ENCODE measurements around the gene PHACTR3.

PHACTR3 gene

DNA sequence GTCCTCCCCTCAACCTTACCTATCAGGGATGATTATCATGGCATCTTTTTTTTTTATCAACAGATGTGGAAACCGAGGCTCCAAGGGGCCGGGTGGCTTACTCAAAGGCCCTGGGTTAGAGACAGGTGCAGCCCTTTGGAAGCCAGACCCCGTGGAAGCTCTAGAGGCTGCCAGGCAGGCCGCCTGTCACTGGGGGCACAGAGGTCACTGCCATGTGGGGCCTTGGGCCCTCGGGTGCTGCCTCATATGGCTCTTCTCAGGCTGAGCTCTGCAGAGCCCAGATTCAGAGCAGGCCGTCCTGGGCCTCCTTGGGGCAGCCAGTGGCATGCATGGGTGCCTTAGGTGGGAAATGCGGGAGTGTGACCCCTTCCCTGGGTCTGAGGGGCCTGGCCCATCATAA is 136.3 kb downstream of the PHACTR3 start:
- Histone ChIP-seq H3K4me1 (no peaks in the 10 kb centered on the region), H3K4me3 (no peak overlapping the region), H3K27ac (no peak overlapping the region), H3K9me3 (no peaks in the 10 kb centered on the region), H3K27me3 (peaks cover 0 to 35% of the 10 kb centered on the region in 2 donors), H3K36me3 (no peaks in the 10 kb centered on the region)
- intact Hi-C loops (cut with DNase I; ENCODE audit: low total_unique reads), result no loop called here
- no peak for DNase-seq
- TF ChIP-seq, protein P1, sequence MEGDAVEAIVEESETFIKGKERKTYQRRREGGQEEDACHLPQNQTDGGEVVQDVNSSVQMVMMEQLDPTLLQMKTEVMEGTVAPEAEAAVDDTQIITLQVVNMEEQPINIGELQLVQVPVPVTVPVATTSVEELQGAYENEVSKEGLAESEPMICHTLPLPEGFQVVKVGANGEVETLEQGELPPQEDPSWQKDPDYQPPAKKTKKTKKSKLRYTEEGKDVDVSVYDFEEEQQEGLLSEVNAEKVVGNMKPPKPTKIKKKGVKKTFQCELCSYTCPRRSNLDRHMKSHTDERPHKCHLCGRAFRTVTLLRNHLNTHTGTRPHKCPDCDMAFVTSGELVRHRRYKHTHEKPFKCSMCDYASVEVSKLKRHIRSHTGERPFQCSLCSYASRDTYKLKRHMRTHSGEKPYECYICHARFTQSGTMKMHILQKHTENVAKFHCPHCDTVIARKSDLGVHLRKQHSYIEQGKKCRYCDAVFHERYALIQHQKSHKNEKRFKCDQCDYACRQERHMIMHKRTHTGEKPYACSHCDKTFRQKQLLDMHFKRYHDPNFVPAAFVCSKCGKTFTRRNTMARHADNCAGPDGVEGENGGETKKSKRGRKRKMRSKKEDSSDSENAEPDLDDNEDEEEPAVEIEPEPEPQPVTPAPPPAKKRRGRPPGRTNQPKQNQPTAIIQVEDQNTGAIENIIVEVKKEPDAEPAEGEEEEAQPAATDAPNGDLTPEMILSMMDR (IDR thresholded peaks at IDR 0.05), result no peak

- Histone ChIP-seq H3K27me3 (peaks cover 0 to 32% of the 10 kb centered on the region in 2 donors), H3K36me3 (no peaks in the 10 kb centered on the region), H3K27ac (no peak overlapping the region), H3K4me1 (no peaks in the 10 kb centered on the region), H3K9me3 (no peaks in the 10 kb centered on the region), H3K4me3 (no peak overlapping the region)
- DNase-seq, result no peak
- TF ChIP-seq, protein P1 (IDR thresholded peaks at IDR 0.05), result no peak
- intact Hi-C loops (cut with DNase I; ENCODE audit: low total_unique reads), result no loop called here
These were observed 136.7 kb downstream of the PHACTR3 start for GRCh38 chr20:59741073-59741472.

DNA sequence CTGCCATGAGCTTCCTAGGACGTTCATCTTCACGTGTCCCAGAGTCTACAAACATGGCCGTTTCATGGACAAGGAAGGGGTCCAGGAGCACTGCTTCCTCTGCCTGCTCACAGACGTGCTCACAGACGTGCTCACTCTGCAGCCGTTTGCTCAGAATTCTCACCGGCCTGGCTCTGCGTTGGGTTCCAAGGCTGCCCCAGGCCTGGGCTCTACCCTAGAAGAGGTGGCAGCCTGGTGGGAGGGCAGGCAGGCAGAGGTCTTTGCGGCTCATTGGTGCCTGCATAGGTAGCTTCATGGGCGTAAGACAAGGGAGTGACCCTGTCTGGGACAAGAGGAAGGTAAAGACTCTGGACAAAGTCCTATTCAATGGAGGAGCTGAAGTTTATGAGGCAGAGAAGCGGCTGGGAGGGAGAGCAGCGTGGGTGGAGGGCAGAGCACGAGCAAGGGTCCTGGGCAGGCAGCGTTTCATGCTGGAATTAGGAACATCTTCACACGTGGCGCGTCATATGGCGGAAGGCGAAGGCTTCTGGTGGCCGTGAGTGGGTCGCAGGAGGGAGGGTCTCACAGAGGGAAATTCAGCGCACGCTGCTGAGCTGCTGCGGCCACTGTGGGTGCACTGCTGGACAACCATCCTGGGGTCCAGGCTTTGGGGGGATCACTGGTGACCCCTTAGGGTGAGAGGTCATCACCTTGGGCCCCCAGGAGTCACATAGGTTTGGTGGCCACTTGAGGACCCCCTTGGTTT is 138.2 kb downstream of the PHACTR3 start:
- no peak overlapping the region for H3K27ac ChIP-seq
- no peaks in the 10 kb centered on the region for H3K9me3 ChIP-seq
- no peak overlapping the region for H3K4me3 ChIP-seq
- TF ChIP-seq, protein P1 (IDR thresholded peaks at IDR 0.05), result no peak
- intact Hi-C loops (cut with DNase I; ENCODE audit: low total_unique reads), result no loop called here
- H3K4me1 ChIP-seq, result no peaks in the 10 kb centered on the region
- DNase-seq, result no peak
- no peaks in the 10 kb centered on the region for H3K36me3 ChIP-seq
- H3K27me3 ChIP-seq, result peaks cover 0 to 18% of the 10 kb centered on the region in 2 donors

DNA sequence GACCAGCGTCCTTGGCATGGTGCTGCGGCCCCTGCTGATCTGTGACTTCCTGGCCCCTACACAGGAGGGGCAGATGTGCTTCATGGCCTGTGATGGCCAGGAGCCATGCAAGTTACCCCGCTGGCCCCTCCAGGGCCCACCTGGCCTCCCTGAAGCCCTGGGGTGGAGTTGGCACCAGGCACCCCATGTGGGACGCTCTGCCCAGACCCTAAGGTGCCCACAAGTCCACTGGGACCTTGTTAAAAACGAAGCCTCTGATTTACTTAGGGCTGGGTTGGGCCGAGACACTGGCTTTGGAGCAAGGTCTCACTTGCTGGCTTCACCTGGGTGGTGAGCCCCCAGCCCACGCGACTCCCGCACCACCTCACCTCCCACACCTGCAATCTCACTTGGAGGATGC is 139.0 kb downstream of the PHACTR3 start:
- H3K27ac ChIP-seq, result no peak overlapping the region
- H3K4me1 ChIP-seq, result peaks cover 0 to 3% (median 0%) of the 10 kb centered on the region in 4 donors
- intact Hi-C loops (cut with DNase I; ENCODE audit: low total_unique reads), result no loop called here
- H3K36me3 ChIP-seq, result no peaks in the 10 kb centered on the region
- no peaks in the 10 kb centered on the region for H3K9me3 ChIP-seq
- DNase-seq, result no peak
- peaks cover 0 to 14% of the 10 kb centered on the region in 2 donors for H3K27me3 ChIP-seq
- H3K4me3 ChIP-seq, result no peak overlapping the region
- TF ChIP-seq, protein P1 (IDR thresholded peaks at IDR 0.05), result no peak

- Histone ChIP-seq H3K4me1 (peaks cover 0 to 9% (median 3%) of the 10 kb centered on the region in 4 donors), H3K27ac (no peak overlapping the region), H3K27me3 (peaks cover 0 to 12% of the 10 kb centered on the region in 2 donors), H3K4me3 (no peak overlapping the region), H3K9me3 (no peaks in the 10 kb centered on the region), H3K36me3 (no peaks in the 10 kb centered on the region)
- TF ChIP-seq, protein P1 (IDR thresholded peaks at IDR 0.05), result no peak
- intact Hi-C loops (cut with DNase I; ENCODE audit: low total_unique reads), result no loop called here
- DNase-seq, result no peak
These were observed 139.6 kb downstream of the PHACTR3 start for GRCh38 chr20:59743767-59744485.

Measured in tibial artery (tissue), 4 donors.